GM13977 (cell line): ENCODE data around the gene MAP3K2.

Source experiments
- DNase-seq: peaks from one replicate; pipeline ENCODE4 v3.0.0; 2012; ENCODE audit warnings: low spot score
- CTCF ChIP-seq: IDR thresholded peaks from 2 replicates; pipeline ENCODE4 v1.5.1; 2012; ENCODE audit warnings: mild to moderate bottlenecking, control low read depth; ENCODE audit not compliant: insufficient read depth; ENCODE audit errors: extremely low read depth, missing control alignments
- in situ Hi-C: fragments of 300-500 bp; cut with MboI; formaldehyde crosslinking; loops from one replicate; pipeline ENCODE4 v1.12.0; 2022; ENCODE audit warnings: low sequenced_read_pairs, low pct_unique_long_range_greater_than_20kb, mixed read lengths, inconsistent platforms; ENCODE audit not compliant: unreplicated experiment

MAP3K2 gene

GRCh38 chr2:127330753-127331152, 57.0 kb downstream of the MAP3K2 start:
- in situ Hi-C loops: no loop called here
- no peak for DNase-seq

GRCh38 chr2:127326289-127326945, 61.4 kb downstream of the MAP3K2 start:
- TF ChIP-seq CTCF: no peak
- no peak for DNase-seq
- in situ Hi-C loops: no loop called here

More at GRCh38 chr2:127330753-127331152, 57.0 kb downstream of the MAP3K2 start:
- no peak for TF ChIP-seq CTCF

GRCh38 chr2:127324635-127325034, 63.1 kb downstream of the MAP3K2 start:
- peak; percentile 43 for TF ChIP-seq CTCF
- no peak for DNase-seq
- in situ Hi-C loops: no loop called here

GRCh38 chr2:127321303-127321702, 66.5 kb downstream of the MAP3K2 start:
- TF ChIP-seq CTCF: no peak
- DNase-seq: no peak
- in situ Hi-C loops: no loop called here

DNA sequence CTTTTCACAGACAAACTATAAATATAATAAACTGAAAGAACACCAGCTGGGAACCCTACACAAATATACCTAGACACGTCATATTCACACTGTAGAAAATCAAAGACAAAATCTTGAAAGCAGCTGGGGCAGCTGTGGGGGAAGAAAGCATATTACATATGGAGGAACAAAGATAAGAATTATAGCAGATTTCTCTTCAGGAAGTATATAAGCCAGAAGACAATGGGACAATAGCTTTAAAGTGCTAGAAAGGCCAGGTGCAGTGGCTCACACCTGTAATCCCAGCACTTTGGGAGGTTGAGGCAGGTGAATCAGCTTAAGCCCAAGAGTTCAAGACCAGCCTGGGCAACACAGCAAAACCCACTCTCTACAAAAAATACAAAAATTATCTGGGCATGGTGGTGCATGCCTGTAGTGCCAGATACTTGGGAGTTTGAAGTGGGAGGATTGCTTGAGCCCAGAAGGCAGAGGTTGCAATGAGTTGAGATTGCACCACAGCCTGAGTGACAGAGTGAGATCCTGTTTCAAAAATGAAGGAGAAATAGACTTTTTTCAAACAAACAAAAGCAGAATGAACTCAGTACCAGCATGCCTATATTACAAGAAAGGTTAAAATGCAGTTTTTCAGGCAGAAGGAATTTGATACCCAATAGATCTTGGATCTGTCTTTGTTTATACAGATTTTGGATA, 67.0 kb downstream of the MAP3K2 start:
- TF ChIP-seq CTCF: no peak
- in situ Hi-C loops: no loop called here
- no peak for DNase-seq

- no peak for TF ChIP-seq CTCF
- DNase-seq: no peak
- in situ Hi-C loops: no loop called here
Observed at GRCh38 chr2:127320067-127320466, 67.7 kb downstream of the MAP3K2 start.
